GM19240 (cell line): Measurements from ENCODE around the gene ACAD9.

Experiments used
- DNase-seq: peaks from one replicate; pipeline ENCODE4 v3.0.0; 2011; ENCODE audit warnings: low spot score; ENCODE audit not compliant: insufficient read length

Gene ACAD9

DNA sequence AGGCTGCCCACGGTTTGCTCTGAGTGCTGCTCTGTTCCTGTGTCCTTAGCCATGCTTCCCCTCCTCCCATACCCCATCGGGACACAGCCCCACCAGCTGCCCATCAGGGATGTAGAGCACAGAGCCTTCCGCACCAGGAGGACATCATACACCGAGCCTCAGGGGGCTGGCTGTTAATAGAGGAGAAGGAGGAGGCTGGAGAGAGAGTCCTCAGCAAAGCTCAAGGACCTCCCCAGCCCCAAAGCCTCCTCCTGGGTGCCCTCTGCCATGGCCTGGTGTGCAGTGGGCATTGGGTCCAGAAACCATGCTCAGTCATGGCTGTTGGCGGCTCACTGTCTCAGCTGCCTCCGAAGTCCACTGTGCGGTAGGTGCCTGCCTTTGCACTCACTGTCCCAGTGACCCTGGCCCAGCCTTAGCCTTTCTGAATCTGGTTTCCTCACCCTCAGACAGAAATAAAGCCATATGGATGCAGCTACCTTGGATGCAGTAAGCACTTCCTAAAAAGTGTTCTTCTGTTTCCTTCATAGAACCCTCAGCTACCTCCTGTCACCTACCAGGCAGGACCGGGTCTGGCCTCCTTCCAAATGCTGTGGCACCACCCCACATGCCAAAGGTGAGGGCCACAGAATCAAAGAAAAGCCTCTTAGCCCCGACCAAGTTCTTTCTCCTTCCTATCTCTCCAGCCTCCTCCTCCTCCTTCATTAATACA is 53.9 kb downstream of the ACAD9 start:
- no peak for DNase-seq

GRCh38 chr3:128933922-128934253 is 54.5 kb downstream of the ACAD9 start:
- no peak for DNase-seq

GRCh38 chr3:128935922-128936321 is 56.5 kb downstream of the ACAD9 start:
- DNase-seq, result no peak

DNA sequence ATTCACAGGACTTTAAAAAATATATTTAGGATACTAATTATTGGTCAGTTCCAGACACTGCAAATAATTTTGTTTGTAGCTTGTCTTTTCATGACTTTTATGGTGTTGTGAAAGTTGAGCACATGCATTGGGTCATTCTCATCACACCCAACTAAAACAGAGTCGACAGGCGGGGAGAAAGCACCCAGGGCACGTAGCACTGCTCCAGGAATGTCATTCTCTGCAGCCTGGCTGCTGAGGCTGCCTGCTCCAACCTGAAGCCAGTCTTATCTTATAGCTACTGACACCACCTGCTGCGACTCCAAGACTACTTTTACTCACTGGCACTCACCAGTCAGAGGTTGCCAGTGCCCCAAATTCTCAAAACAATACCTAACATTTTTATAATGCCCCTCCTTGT is 56.9 kb downstream of the ACAD9 start:
- no peak for DNase-seq

GRCh38 chr3:128940252-128940651 is 60.8 kb downstream of the ACAD9 start:
- no peak for DNase-seq

GRCh38 chr3:128942161-128942952 is 62.9 kb downstream of the ACAD9 start:
- DNase-seq, result no peak

DNA sequence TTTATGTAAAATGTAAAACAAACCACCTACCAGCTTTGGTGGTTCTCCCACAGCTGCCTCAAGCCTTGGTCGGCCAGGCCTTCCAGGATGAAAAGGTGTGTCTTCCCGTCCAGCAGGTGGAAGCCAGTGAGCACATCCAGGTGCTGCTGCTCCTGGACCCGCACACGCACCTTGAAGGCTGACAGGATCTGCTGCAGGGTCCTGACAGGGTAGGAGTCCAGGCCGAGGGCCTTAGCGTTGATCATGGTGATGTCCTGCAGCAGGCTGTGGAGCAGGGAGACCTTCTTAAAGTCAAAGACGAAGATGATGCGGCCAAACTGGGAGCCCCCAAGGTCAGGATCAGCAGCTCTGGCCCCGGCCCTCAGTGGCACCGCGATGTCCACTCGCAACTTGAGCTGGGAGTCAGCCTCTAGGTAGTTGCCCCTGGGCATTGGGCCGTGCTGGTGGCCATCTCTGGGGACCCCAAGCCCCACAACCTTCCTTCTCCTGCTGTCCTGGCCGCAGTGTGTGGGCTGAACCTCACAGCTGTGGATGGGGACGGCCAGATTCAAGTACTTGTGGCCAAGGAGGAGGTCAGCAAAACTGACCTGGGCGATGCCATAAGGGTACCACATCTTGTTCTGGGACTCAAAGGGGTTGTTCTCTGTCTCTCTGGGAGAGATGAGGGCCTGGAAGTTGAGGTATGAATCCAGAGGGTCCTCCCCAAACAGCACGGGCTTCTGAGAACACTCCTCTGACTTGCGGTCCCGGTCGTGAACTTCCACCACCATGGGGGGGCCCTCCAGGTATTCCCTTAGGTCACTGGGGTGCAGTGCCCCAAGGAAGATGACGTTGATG is 65.8 kb downstream of the ACAD9 start:
- DNase-seq, result no peak

DNA sequence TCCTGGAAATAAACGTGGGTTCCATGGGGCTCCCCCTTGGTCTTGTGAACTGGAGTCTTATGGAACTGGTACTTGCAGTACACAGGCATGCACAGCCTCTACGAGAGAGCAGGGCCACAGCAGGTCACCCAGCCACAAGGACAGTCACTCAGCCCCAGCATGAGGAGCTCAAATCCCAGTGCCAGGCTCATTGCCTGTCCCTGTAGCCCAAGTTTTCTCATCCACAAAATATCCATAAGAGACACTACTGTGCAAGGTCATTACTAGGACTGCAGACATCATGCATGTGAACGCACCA is 66.4 kb downstream of the ACAD9 start:
- DNase-seq, result no peak

DNA sequence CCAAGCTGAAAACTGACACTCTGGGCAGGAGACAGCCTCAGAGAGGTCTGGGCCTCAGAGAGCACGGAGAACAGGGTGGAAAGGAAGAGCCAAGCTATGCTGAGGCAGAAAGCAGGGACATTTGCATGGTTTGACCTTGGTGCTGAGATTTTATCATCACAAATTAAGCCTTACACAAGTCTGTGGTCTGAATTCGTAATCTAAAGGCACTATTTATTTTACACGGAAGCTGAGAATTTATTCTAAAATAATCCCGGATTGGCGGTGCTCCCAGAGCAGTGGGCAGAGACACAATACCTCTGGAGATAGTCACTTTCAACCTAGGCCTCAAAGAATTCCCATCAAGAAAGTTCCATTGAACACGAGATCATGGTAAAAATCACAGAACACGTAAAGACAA is 67.0 kb downstream of the ACAD9 start:
- no peak for DNase-seq

DNA sequence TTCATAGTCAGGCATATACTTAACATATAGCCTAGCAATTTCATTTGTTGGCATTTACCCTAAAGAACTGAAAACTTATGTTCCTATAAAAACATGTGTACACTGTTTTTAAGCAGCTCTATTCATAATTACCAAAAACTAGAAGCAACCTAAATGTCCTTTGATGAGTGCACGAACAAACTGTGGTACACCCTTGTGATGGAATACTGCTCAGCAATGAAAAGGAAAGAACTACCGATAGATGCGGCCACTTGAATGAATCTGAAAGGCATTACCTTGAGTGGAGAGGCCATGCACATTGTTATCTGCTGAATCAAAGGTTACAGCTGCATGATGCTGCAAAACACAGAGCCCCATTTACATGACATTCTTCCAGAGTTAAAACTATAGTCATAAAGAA is 69.7 kb downstream of the ACAD9 start:
- no peak for DNase-seq

DNA sequence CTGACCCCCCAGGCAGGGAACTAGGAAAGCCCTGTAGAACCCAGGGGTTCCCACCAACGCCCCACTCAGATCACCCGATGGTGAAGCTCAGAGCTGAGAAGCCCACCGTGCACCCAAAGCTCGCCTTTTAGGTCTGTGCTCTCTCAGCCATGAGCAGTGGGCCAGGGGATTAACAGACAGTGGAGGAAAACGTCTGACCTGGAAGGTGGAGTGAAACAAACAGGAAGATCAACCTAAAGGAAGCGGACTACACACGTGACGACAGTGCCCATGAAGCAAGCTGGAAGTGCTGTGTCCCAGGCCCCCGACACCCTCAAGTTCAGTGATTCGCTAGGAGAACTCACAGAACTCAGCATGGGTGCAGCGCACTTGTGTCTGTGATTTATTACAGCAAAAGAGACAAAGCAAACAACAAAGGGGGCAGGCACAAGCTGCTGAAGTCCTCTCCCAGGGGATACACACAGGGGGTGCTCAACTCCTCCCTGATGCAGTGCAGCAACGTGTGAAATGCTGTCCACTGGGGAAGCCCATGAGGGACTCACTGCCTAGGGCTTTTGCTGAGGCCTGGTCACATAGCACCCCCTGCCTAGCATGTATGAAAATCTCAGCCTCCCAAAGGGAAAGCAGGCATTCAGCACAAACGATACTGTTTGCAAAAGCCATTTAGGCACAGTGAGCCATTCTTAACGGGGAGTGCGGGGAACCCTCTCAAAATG is 71.0 kb downstream of the ACAD9 start:
- DNase-seq, result no peak

DNA sequence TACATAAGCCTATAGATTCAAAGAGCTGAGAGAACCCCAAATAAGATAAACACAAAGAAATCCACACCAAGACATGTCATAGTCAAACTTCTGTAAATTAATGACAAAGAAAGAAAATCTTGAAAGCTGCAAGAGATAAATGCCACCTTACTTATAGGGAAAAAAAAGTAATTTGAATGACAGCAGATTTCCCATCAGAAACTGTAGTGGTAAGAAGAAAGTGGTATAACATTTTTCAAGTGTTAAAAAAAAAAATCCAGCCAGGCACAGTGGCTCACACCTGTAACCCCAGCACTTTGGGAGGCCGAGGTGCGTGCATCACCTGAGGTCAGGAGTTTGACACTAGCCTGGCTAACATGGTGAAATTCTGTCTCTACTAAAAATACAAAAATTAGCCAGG is 77.0 kb downstream of the ACAD9 start:
- DNase-seq, result no peak
